Ascending aorta (tissue), 2 donors: ENCODE measurements around the gene BHLHE23. TPM values are rescaled to one million over a fixed set of nuclear protein-coding genes. Genes with fewer than 3 reads are reported as not detected.

Experiments
- DNase-seq, 2 donors: peaks; one replicate each; pipeline ENCODE4 v3.0.0-alpha.2; 2019; ENCODE audit warnings: low spot score in 2 of 2
- H3K27ac ChIP-seq, 2 donors: fragments of 200-600 bp; sonication (generic); one replicate each; pipeline ENCODE4 v1.5.1; 2016 to 2017; ENCODE audit warnings: mild to moderate bottlenecking in 1 of 2
- H3K27me3 ChIP-seq: fragments of 200-600 bp; sonication (generic); one replicate; pipeline ENCODE4 v1.5.1; 2017
- H3K36me3 ChIP-seq, 2 donors: fragments of 200-600 bp; sonication (generic); one replicate each; pipeline ENCODE4 v1.5.1; 2016
- H3K4me1 ChIP-seq, 2 donors: fragments of 200-600 bp; sonication (generic); one replicate each; pipeline ENCODE4 v1.5.1; 2016 to 2017; ENCODE audit warnings: mild to moderate bottlenecking in 1 of 2
- H3K4me3 ChIP-seq, 2 donors: fragments of 200-600 bp; sonication (generic); one replicate each; pipeline ENCODE4 v1.5.1; 2016 to 2017; ENCODE audit warnings: mild to moderate bottlenecking in 1 of 2
- H3K9me3 ChIP-seq, 2 donors: fragments of 200-600 bp; sonication (generic); one replicate each; pipeline ENCODE4 v1.5.1; 2016
- intact Hi-C: fragments of 100-400 bp; cut with DNase I; formaldehyde crosslinking; loops from one replicate; pipeline ENCODE4 v1.15.1; 2023
- total RNA-seq: library from RNA; depleted of rRNA; stranded (reverse); fragments of >200 nt; gene quantifications from one replicate; pipeline ENCODE4 v1.1.0, GENCODE V29; 2016
- TF ChIP-seq, protein P1 (sequence below), 3 experiments: fragments of 200-600 bp in 2 of 3; fragments of 450-650 bp in 1 of 3; sonication (generic) in 2 of 3; IDR thresholded peaks; one replicate each; pipeline ENCODE4 v1.5.1; 2016 to 2019; ENCODE audit warnings: antibody characterized with exemption in 3 of 3, mild to moderate bottlenecking in 1 of 3, moderate library complexity in 1 of 3

The BHLHE23 gene
- total RNA-seq, 1 donor from 2014 or later = not detected

DNA sequence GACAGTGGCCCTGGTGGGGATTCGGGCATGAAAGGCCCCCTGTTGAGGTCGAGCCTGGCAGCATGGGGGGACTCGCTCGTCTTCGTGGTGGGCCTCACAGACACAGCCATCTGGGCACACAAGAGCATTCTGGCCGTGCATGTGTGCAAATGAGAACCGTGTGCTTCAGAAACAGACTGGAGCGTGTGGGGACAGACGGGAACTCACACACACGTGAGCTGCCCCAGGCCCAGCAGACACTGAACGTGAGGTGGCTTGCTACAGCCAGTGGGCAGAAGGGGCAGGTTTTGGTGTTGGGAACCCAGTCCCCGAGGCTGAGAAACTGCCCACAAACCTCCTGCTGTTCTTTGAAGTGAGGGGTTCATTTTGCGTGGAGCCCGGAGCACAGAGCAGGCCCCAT, 38.6 kb upstream of the BHLHE23 start:
- no peaks in the 10 kb centered on the region for H3K9me3 ChIP-seq
- no peaks in the 10 kb centered on the region for H3K36me3 ChIP-seq
- TF ChIP-seq, protein P1, sequence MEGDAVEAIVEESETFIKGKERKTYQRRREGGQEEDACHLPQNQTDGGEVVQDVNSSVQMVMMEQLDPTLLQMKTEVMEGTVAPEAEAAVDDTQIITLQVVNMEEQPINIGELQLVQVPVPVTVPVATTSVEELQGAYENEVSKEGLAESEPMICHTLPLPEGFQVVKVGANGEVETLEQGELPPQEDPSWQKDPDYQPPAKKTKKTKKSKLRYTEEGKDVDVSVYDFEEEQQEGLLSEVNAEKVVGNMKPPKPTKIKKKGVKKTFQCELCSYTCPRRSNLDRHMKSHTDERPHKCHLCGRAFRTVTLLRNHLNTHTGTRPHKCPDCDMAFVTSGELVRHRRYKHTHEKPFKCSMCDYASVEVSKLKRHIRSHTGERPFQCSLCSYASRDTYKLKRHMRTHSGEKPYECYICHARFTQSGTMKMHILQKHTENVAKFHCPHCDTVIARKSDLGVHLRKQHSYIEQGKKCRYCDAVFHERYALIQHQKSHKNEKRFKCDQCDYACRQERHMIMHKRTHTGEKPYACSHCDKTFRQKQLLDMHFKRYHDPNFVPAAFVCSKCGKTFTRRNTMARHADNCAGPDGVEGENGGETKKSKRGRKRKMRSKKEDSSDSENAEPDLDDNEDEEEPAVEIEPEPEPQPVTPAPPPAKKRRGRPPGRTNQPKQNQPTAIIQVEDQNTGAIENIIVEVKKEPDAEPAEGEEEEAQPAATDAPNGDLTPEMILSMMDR (IDR thresholded peaks at IDR 0.05) = no peak
- no peak for DNase-seq
- no peaks in the 10 kb centered on the region for H3K4me1 ChIP-seq
- intact Hi-C loops = no loop called here
- no peak overlapping the region for H3K4me3 ChIP-seq
- no peaks in the 10 kb centered on the region for H3K27me3 ChIP-seq
- no peak overlapping the region for H3K27ac ChIP-seq

DNA sequence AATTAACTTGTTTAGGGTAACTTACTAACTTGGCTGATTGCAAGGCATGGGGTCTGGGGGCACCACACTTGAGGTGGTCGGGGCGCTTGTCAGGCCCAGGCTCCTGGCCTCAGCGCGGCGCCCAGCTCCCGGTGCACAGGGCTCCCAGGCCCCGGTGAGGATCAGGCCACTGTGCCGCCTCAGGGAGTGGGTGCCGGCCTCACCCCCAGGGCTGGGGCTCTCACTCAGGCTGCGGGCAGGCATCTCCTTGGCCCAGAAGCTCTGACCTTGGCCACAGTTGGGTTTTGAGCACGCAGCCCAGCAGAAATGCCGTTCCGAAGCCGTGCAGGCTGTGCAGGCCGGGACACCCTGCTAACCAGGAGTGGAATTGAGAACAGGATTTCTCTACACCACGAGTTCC, 37.8 kb upstream of the BHLHE23 start:
- no peak overlapping the region for H3K27ac ChIP-seq
- H3K27me3 ChIP-seq = no peaks in the 10 kb centered on the region
- TF ChIP-seq, protein P1 (IDR thresholded peaks at IDR 0.05) = no peak
- no peaks in the 10 kb centered on the region for H3K9me3 ChIP-seq
- H3K4me3 ChIP-seq = no peak overlapping the region
- H3K36me3 ChIP-seq = no peaks in the 10 kb centered on the region
- DNase-seq = no peak
- intact Hi-C loops = no loop called here
- no peaks in the 10 kb centered on the region for H3K4me1 ChIP-seq

- intact Hi-C loops = no loop called here
- H3K27me3 ChIP-seq = no peaks in the 10 kb centered on the region
- H3K27ac ChIP-seq = no peak overlapping the region
- H3K9me3 ChIP-seq = no peaks in the 10 kb centered on the region
- H3K4me1 ChIP-seq = no peaks in the 10 kb centered on the region
- TF ChIP-seq, protein P1 (IDR thresholded peaks at IDR 0.05) = no peak
- no peak for DNase-seq
- H3K4me3 ChIP-seq = no peak overlapping the region
- no peaks in the 10 kb centered on the region for H3K36me3 ChIP-seq
Measured at GRCh38 chr20:63044204-63044600, 37.4 kb upstream of the BHLHE23 start.

GRCh38 chr20:63043348-63044203, 36.8 kb upstream of the BHLHE23 start:
- no peaks in the 10 kb centered on the region for H3K36me3 ChIP-seq
- no peak for DNase-seq
- no peak overlapping the region for H3K27ac ChIP-seq
- H3K27me3 ChIP-seq = no peaks in the 10 kb centered on the region
- no peaks in the 10 kb centered on the region for H3K4me1 ChIP-seq
- TF ChIP-seq, protein P1 (IDR thresholded peaks at IDR 0.05) = no peak
- no peaks in the 10 kb centered on the region for H3K9me3 ChIP-seq
- H3K4me3 ChIP-seq = no peak overlapping the region
- intact Hi-C loops = no loop called here

DNA sequence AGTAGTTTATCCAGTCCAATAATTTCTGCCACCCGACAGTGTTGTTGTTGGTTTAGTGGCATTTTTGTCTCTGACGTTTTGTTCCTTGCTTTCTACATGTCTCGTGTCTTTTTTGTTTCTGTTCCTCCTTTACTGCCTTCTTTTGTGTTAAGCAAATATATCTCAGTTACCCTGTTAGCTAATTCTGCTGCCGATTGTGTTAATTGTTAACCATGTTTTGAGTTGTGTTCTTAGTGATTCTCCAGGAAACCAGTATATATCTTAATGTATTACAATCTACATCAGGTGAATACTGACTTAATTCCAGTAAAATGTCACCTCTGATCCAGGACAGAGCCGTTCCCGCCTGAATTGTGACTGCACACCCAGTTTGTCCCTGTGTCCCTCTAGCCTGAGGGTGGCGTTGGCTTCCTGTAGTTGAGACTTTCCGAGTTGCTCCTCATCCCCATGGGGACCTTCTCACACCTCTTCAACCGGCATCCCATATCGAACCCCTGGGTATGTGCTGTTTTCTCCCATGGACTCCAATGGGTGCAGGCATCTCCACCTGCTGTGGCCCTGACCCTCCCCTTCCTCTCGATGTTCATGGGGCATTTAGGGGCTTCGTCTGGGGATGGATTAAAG, 35.8 kb upstream of the BHLHE23 start:
- no peaks in the 10 kb centered on the region for H3K4me1 ChIP-seq
- no peaks in the 10 kb centered on the region for H3K27me3 ChIP-seq
- H3K9me3 ChIP-seq = no peaks in the 10 kb centered on the region
- no peak overlapping the region for H3K4me3 ChIP-seq
- H3K36me3 ChIP-seq = no peaks in the 10 kb centered on the region
- no peak overlapping the region for H3K27ac ChIP-seq
- DNase-seq = no peak
- TF ChIP-seq, protein P1 (IDR thresholded peaks at IDR 0.05) = no peak
- intact Hi-C loops = no loop called here
